A549 (cell line): Measurements from ENCODE around the gene PLCH1. TPM values are rescaled to one million over a fixed set of nuclear protein-coding genes. Genes with fewer than 3 reads are reported as not detected.

Source experiments
- ATAC-seq, 2 experiments: fragments of 200-7000 bp in 1 of 2; fragments of >200 bp in 1 of 2; cut with Nextera tagmentation in 1 of 2; cut with Tn5 transposase in 1 of 2; 3 replicates each; pipeline versions ENCODE4 v1.8.0 to v1.9.1; 2018 to 2020; ENCODE audit warnings: mild to moderate bottlenecking in 1 of 2, moderate library complexity in 1 of 2
- CTCF ChIA-PET: fragments of 300-600 bp; sonication (Branson Sonifier 250); formaldehyde crosslinking; extraction: SDS; loops from one replicate; lab custom pipeline; 2021; ENCODE audit warnings: antibody characterized with exemption, inconsistent platforms; lab: Yijun Ruan, JAX
- POLR2A ChIA-PET: fragments of 350-600 bp; formaldehyde crosslinking; extraction: SDS; loops from one replicate; lab custom pipeline; 2021; ENCODE audit warnings: antibody characterized with exemption, inconsistent platforms; lab: Yijun Ruan, JAX
- DNase-seq, 2 experiments: peaks; one replicate each; pipeline versions ENCODE4 v3.0.0 to v3.0.0-alpha.2; 2011 to 2016; ENCODE audit warnings: low read depth in 1 of 2, low spot score in 1 of 2
- FAIRE-seq: peaks from 2 replicates; lab custom pipeline; 2011; peaks lifted over from hg19 to GRCh38; lab: Jason Lieb, UNC
- H3K27ac ChIP-seq, 2 experiments: fragments of >200 bp; sonication (Bioruptor Twin); formaldehyde crosslinking; 3 replicates each; pipeline ENCODE4 v1.5.1; 2016 to 2017
- H3K4me1 ChIP-seq: fragments of >200 bp; sonication (Bioruptor Twin); formaldehyde crosslinking; 3 replicates; pipeline ENCODE4 v1.6.1; 2016
- H3K4me2 ChIP-seq: fragments of >200 bp; sonication (Bioruptor Twin); formaldehyde crosslinking; 3 replicates; pipeline ENCODE4 v1.6.1; 2016
- H3K4me3 ChIP-seq: fragments of >200 bp; sonication (Bioruptor Twin); formaldehyde crosslinking; 3 replicates; pipeline ENCODE4 v1.5.1; 2016
- H3K9me3 ChIP-seq: fragments of >200 bp; sonication (Bioruptor Twin); formaldehyde crosslinking; 3 replicates; pipeline ENCODE4 v1.6.1; 2016
- CEBPB ChIP-seq, 2 experiments: fragments of >200 bp in 1 of 2; sonication (Bioruptor Twin) in 1 of 2; formaldehyde crosslinking in 1 of 2; IDR thresholded peaks; 2 replicates each; pipeline ENCODE4 v1.6.1; 2012 to 2016
- CHD2 ChIP-seq: fragments of 150-350 bp; IDR thresholded peaks from 2 replicates; pipeline ENCODE4 v1.6.1; 2014; ENCODE audit warnings: low read length; ENCODE audit not compliant: partially characterized antibody
- EHF ChIP-seq: fragments of 250-450 bp; sonication (Bioruptor Pico); IDR thresholded peaks from 2 replicates; pipeline ENCODE4 v1.5.0; 2020; ENCODE audit warnings: mild to moderate bottlenecking
- EP300 ChIP-seq, 2 experiments: fragments of >200 bp; sonication (Bioruptor Twin); formaldehyde crosslinking; IDR thresholded peaks; 2 replicates in 1 of 2; 3 replicates in 1 of 2; pipeline ENCODE4 v1.6.1; 2016 to 2017
- ESRRA ChIP-seq: fragments of 150-350 bp; IDR thresholded peaks from 2 replicates; pipeline ENCODE4 v1.6.1; 2014; ENCODE audit warnings: mild to moderate bottlenecking, low read length, borderline replicate concordance
- FOXS1 ChIP-seq: fragments of 250-450 bp; sonication (Bioruptor Pico); IDR thresholded peaks from 2 replicates; pipeline ENCODE4 v1.5.0; 2020; ENCODE audit warnings: mild to moderate bottlenecking, moderate library complexity
- GATA3 ChIP-seq: IDR thresholded peaks from 2 replicates; pipeline ENCODE4 v1.6.1; 2012; ENCODE audit warnings: borderline replicate concordance
- HMGXB4 ChIP-seq: fragments of 250-450 bp; sonication (Bioruptor Pico); IDR thresholded peaks from 2 replicates; pipeline ENCODE4 v1.5.0; 2021; ENCODE audit warnings: mild to moderate bottlenecking, moderate library complexity, borderline replicate concordance
- HOXA7 ChIP-seq: fragments of 250-450 bp; sonication (Bioruptor Pico); IDR thresholded peaks from 2 replicates; pipeline ENCODE4 v1.5.0; 2020; ENCODE audit warnings: mild to moderate bottlenecking, moderate library complexity
- HOXB13 ChIP-seq: fragments of 250-450 bp; sonication (Bioruptor Pico); IDR thresholded peaks from 2 replicates; pipeline ENCODE4 v1.5.0; 2020; ENCODE audit warnings: low read depth, mild to moderate bottlenecking, moderate library complexity
- HOXB5 ChIP-seq: fragments of 250-450 bp; sonication (Bioruptor Pico); IDR thresholded peaks from 2 replicates; pipeline ENCODE4 v1.5.0; 2020; ENCODE audit warnings: mild to moderate bottlenecking, moderate library complexity
- JUN ChIP-seq, 2 experiments: fragments of >200 bp; sonication (Bioruptor Twin); formaldehyde crosslinking; IDR thresholded peaks; 2 replicates in 1 of 2; 3 replicates in 1 of 2; pipeline ENCODE4 v1.6.1; 2016 to 2017
- MYC ChIP-seq: IDR thresholded peaks from 2 replicates; pipeline ENCODE4 v1.6.1; 2012; ENCODE audit warnings: mild to moderate bottlenecking, inconsistent platforms, low read length, improper control_type of control experiment, borderline replicate concordance
- NFE2L2 ChIP-seq: fragments of 150-350 bp; conservative IDR thresholded peaks from 2 replicates; pipeline ENCODE4 v1.6.1; 2014; ENCODE audit warnings: low read length
- POLR2A ChIP-seq: IDR thresholded peaks from 2 replicates; pipeline ENCODE4 v1.6.1; 2012; ENCODE audit warnings: mild to moderate bottlenecking, low read length
- RAD21 ChIP-seq, 2 experiments: fragments of >200 bp in 1 of 2; sonication (Bioruptor Twin) in 1 of 2; formaldehyde crosslinking in 1 of 2; IDR thresholded peaks in 1 of 2; conservative IDR thresholded peaks in 1 of 2; 2 replicates in 1 of 2; 3 replicates in 1 of 2; pipeline ENCODE4 v1.6.1; 2012 to 2018; ENCODE audit warnings: inconsistent platforms in 1 of 2
- RARB ChIP-seq: fragments of 250-450 bp; sonication (Bioruptor Pico); IDR thresholded peaks from 2 replicates; pipeline ENCODE4 v1.8.0; 2021; ENCODE audit warnings: mild to moderate bottlenecking, moderate library complexity
- RCOR1 ChIP-seq: fragments of 150-350 bp; IDR thresholded peaks from 2 replicates; pipeline ENCODE4 v1.6.1; 2014; ENCODE audit warnings: antibody characterized with exemption, low read length, low read depth
- RFX5 ChIP-seq: fragments of 450-650 bp; IDR thresholded peaks from 2 replicates; pipeline ENCODE4 v1.7.1; 2014; ENCODE audit warnings: antibody characterized with exemption, mild to moderate bottlenecking, moderate library complexity
- SREBF2 ChIP-seq: fragments of 450-650 bp; IDR thresholded peaks from 2 replicates; pipeline ENCODE4 v1.6.1; 2014; ENCODE audit warnings: mild to moderate bottlenecking, moderate library complexity
- TFCP2L1 ChIP-seq: fragments of 250-450 bp; sonication (Bioruptor Pico); IDR thresholded peaks from 2 replicates; pipeline ENCODE4 v1.5.0; 2021; ENCODE audit warnings: mild to moderate bottlenecking
- ZNF302 ChIP-seq: fragments of 250-450 bp; sonication (Bioruptor Pico); IDR thresholded peaks from 2 replicates; pipeline ENCODE4 v1.9.0; 2021; ENCODE audit warnings: inconsistent platforms, mild to moderate bottlenecking, moderate library complexity
- WGBS: methylation state at CpG from one replicate; pipeline ENCODE4 v1.1.6; 2017; ENCODE audit errors: missing lambda C conversion rate; 5-methylcytosine and 5-hydroxymethylcytosine counted together
- polyA plus RNA-seq, 4 experiments: library from polyadenylated mRNA; depleted of rRNA in 3 of 4; stranded (reverse); fragments of >200 nt; fragmentation: RNase III in 1 of 4; extraction: RNeasy Plus Mini Kit Qiagen cat#74134 plus additional on column Dnase treatment in 1 of 4; gene quantifications; 2 replicates in 3 of 4; 3 replicates in 1 of 4; pipeline ENCODE4 v1.2.3, GENCODE V29; 2011 to 2017
- TF ChIP-seq, protein P1 (sequence below): IDR thresholded peaks from 2 replicates; pipeline ENCODE4 v1.6.1; 2012
- TF ChIP-seq, protein P2 (sequence below): fragments of 250-450 bp; sonication (Bioruptor Pico); IDR thresholded peaks from 2 replicates; pipeline ENCODE4 v1.5.0; 2020; ENCODE audit warnings: low read depth, mild to moderate bottlenecking, moderate library complexity

PLCH1 gene
- polyA plus RNA-seq, 2 of the 4 experiments (the other 2 are of a cell fraction) = 2.1 to 11.1 TPM

GRCh38 chr3:155604967-155605366, 139.9 kb downstream of the PLCH1 start:
- CTCF ChIA-PET = no interaction called here
- no peak for FAIRE-seq
- no peak for DNase-seq
- Histone ChIP-seq H3K27ac (no peak overlapping the region), H3K4me3 (no peak overlapping the region), H3K4me1 (0 out of 3 replicates have a peak, but pooled peaks cover 6% of the 10 kb centered on the region)
- WGBS = 81% methylated on average over 5 of the region's 5 CpGs
- ATAC-seq = no peak
- TF ChIP-seq CEBPB (IDR thresholded peaks at IDR 0.05) (no peak), ESRRA (no peak), FOXS1 (CRISPR knock-in tag) (no peak), MYC (no peak), RARB (CRISPR knock-in tag) (no peak)
- TF ChIP-seq, all 56 proteins: peak for 0
- no peak overlapping the region for H3K4me2 ChIP-seq
- H3K9me3 ChIP-seq = no peaks in the 10 kb centered on the region
- POLR2A ChIA-PET = no interaction called here

- H3K4me1 ChIP-seq = 0 out of 3 replicates have a peak, but pooled peaks cover 6% of the 10 kb centered on the region
- ChIA-PET CTCF (no interaction called here), POLR2A (no interaction called here)
- H3K4me2 ChIP-seq = no peak overlapping the region
- ATAC-seq (no peak), FAIRE-seq (no peak), DNase-seq (no peak)
- 84% methylated on average over 2 of the region's 2 CpGs for WGBS
- H3K9me3 ChIP-seq = no peaks in the 10 kb centered on the region
- no peak overlapping the region for H3K27ac ChIP-seq
- no peak for TF ChIP-seq ZNF302
- TF ChIP-seq SREBF2 = no peak
- TF ChIP-seq FOXS1 (CRISPR knock-in tag) = no peak
- no peak for TF ChIP-seq GATA3
- TF ChIP-seq CHD2 = no peak
- TF ChIP-seq HOXB5 (CRISPR knock-in tag) = no peak
- no peak for TF ChIP-seq MYC
- TF ChIP-seq, protein P1, sequence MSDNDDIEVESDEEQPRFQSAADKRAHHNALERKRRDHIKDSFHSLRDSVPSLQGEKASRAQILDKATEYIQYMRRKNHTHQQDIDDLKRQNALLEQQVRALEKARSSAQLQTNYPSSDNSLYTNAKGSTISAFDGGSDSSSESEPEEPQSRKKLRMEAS = no peak
- TF ChIP-seq EHF = no peak
- no peak for TF ChIP-seq HOXA7
- TF ChIP-seq EP300 (IDR thresholded peaks at IDR 0.05) = no peak
- no peak for TF ChIP-seq ESRRA
- TF ChIP-seq RCOR1 = no peak
- no peak for TF ChIP-seq CEBPB (IDR thresholded peaks at IDR 0.05)
- TF ChIP-seq POLR2A = no peak
- no peak for TF ChIP-seq HOXB13 (CRISPR knock-in tag)
- no peak for TF ChIP-seq JUN (IDR thresholded peaks at IDR 0.05)
- no peak for TF ChIP-seq TFCP2L1 (CRISPR knock-in tag)
- TF ChIP-seq HMGXB4 = no peak
- TF ChIP-seq, all 56 proteins: peak for 0
- no peak overlapping the region for H3K4me3 ChIP-seq
Measured at GRCh38 chr3:155604126-155604525, 140.7 kb downstream of the PLCH1 start.

DNA sequence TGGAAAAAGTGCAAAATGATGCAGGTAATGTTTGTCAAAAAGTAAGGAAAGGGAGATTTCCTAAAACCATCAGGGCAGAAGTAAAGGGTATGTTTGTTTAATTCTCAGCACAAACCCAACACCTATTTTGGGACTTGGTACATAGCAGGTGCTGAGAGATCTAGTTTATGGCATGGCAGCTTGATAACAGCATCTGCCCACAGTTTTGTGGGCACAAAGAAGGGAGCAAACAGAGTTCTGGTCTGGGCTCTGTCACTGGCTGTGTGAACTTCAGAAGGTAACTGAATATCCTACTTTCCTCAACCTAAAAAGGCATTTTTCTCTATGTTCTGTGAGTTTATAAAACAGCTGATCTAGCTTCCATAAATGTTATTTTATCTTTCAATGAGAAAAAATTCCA, 141.6 kb downstream of the PLCH1 start:
- ATAC-seq (no peak), FAIRE-seq (no peak)
- 0 out of 3 replicates have a peak, but pooled peaks cover 6% of the 10 kb centered on the region for H3K4me1 ChIP-seq

More for the DNA sequence above, 141.6 kb downstream of the PLCH1 start:
- Histone ChIP-seq H3K4me2 (no peak overlapping the region), H3K4me3 (no peak overlapping the region), H3K9me3 (no peaks in the 10 kb centered on the region)
- TF ChIP-seq RAD21 (conservative IDR thresholded peaks at IDR 0.05 in 1 of 2, IDR thresholded peaks at IDR 0.05 in 1 of 2) = no peak
- TF ChIP-seq NFE2L2 = no peak
- no peak for TF ChIP-seq RFX5
- TF ChIP-seq, protein P2, sequence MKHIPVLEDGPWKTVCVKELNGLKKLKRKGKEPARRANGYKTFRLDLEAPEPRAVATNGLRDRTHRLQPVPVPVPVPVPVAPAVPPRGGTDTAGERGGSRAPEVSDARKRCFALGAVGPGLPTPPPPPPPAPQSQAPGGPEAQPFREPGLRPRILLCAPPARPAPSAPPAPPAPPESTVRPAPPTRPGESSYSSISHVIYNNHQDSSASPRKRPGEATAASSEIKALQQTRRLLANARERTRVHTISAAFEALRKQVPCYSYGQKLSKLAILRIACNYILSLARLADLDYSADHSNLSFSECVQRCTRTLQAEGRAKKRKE = no peak
- no peak for TF ChIP-seq TFCP2L1 (CRISPR knock-in tag)
- TF ChIP-seq, all 56 proteins: peak for 0
- no peak for DNase-seq
- H3K27ac ChIP-seq = no peak overlapping the region
- POLR2A ChIA-PET = no interaction called here
- CTCF ChIA-PET = no interaction called here
